Measurements from ENCODE around the gene CAP2.
"Not testable (repeated sequence)": the region's sequence is repeated elsewhere in the genome, so short reads cannot be mapped to it uniquely, and the experiment has no call there.

- TF ChIP-seq POLR2A (IDR thresholded peaks at IDR 0.05); CTCF (IDR thresholded peaks at IDR 0.05); POLR2AphosphoS5 (IDR thresholded peaks at IDR 0.05); EP300 (IDR thresholded peaks at IDR 0.05; ENCODE audit: low read depth): not testable (repeated sequence)
Observed at GRCh38 chr6:17581282-17581681, 187.9 kb downstream of the CAP2 start.

All from transverse colon (tissue), 4 donors.